ENCODE results near the gene SLC34A3.

SLC34A3 gene

DNA sequence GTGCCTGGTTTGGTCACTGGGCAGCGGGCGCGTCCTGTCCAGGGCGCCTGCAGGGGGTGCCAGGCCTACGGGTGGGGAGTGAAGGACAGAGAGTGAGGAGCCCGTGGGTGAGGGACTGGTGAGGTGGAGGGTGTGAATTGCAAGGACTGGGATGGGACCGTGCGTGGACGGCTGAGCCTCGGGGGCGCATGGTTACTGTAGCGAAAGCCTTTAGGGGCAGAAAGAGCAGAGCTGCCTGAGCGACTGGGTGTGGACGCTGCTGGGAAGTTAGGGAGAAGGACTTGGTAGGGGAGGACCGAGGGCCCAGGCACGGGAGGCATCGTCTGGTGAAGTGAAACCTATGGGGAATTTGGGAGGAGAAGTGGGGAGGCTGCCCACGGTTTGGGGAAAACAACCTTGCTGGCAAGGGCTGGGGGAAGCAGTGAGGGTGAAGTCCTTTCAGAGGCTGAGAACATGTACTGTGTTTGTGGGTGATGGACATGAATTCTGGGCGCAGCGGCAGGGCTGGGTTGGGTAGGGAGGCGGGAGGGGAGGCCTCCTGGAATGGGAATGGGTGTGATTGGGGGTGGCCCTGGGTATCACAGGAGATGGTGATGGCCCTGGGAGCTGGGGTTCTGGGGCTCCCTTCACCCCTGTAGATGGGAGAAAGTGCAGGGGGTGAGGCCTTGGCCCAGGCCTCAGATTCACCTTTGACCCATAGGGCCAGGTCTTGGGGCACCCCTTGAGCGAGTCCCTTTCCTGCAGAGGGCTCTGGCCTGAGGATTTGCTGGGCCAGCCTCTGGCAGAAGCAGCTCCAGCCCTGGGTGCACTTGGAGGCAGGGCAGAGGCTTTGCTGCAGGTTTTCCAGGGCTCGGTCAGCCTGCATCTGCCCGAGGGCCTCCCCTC, 45.1 kb downstream of the SLC34A3 start:
- no peak for DNase-seq (ENCODE audit: low read depth)

DNA sequence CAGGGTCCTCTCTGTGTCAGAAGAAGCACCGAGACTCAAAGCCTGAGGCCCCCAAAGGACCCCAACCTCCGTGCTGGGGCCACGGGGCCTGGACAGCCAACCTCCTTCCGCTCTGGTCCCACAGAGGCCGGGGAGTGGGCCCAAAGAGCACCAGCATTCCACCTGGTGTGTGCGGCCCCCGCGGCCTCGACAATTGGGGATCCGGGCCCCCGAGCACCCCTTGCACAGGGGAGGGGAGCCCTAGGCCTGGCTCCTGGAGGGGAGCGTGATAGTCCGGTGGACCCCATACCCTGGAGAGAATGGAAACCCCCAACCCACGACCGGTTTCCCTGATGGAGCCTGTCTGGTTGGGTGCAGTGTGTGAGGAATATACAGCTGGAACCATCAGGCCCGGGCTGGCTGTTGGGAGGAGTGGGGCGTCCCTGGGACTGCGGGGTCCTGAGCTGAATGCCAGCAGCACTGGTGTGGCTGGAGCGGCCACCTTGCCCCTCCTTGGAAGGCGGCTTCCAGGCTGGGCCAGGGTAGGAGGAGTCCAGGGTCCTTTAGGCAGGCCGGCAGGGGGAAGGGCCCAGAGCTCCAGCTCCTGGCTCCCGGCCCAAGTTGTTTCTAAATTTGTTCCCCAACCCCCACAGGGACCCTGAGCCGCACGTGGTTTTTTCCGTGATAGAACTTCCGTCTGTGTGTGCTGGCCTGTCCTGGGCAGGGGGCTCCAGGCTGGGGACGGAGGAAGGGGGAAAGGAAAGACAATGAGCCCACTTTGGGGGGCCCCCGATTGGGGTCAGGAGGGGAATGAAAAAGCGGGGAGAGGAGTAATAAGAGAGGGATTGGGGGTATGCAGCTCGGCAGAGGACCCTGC, 46.0 kb downstream of the SLC34A3 start:
- DNase-seq (ENCODE audit: low read depth), result no peak

DNA sequence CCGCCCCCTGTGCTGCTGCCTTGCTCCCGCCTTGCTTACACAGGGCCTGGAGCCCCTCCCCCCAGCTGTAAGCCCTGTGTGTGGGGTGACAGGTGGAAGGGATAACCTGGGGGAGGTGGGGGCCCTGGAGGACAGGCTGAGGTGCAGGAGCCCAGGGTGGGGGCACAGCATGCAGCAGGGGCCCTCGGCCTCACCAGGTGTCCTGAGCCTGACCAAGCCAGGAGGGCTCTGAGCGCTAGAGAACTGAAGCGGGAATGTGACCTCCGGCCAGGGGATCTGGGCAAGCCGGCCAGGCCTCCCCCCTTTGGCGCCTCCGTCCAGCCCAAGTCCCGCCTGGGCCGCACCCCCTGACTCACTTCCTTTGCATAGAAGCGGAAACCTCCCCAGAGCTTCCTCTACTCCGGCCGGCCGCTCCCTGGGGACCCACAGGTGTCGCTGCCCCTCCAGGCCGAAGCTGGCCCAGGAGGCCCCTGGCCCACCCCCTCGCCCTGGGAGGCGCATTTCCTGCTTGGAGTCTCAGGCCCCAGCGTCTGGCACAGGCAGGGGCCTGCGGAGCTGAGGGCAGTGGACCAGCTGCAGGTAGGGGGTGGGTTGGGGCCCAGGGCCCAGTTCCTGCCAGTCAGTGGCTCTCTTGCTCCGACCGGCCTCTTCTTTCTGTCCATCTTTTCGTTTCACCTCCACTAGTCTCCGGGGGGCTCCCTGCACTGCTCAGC, 46.8 kb downstream of the SLC34A3 start, which contains the start of gene TOR4A:
TSS of gene TOR4A (plus strand) at position 398 of the 713 bp plus-strand sequence. CDS start 964 bp downstream, outside the sequence.
- no peak for DNase-seq (ENCODE audit: low read depth)

DNA sequence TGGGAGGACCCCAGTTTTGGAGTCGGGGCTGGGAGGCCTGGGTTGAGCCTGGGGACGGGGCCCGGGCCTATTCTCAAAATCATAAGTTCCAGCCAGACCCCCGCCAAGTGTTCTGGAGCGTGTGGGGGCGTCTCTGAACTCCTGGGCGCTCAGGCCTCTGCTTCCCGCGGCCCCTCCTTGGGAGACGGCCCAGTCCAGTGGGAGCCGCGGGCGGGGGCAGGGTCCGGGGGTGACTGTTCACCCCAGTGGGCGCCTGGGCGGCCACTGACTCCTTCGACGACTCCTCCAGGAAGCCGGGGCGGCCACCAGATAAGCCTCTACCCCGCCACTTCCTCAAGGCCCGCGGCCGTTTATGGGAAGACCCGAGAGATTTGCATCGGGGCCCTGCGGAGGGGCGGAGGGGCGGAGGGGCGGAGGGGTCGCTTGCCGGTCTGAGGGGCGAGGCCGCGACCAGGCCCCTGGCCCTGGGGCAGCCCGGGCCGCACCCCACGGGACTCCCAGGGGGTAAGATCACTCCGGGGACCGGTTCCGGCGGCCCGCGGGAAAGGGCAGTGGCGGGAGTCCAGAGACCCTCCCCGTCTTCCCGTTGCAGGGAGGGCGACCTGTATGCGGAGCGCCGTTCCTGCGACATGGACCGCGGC, 47.5 kb downstream of the SLC34A3 start:
- no peak for DNase-seq (ENCODE audit: low read depth)

DNA sequence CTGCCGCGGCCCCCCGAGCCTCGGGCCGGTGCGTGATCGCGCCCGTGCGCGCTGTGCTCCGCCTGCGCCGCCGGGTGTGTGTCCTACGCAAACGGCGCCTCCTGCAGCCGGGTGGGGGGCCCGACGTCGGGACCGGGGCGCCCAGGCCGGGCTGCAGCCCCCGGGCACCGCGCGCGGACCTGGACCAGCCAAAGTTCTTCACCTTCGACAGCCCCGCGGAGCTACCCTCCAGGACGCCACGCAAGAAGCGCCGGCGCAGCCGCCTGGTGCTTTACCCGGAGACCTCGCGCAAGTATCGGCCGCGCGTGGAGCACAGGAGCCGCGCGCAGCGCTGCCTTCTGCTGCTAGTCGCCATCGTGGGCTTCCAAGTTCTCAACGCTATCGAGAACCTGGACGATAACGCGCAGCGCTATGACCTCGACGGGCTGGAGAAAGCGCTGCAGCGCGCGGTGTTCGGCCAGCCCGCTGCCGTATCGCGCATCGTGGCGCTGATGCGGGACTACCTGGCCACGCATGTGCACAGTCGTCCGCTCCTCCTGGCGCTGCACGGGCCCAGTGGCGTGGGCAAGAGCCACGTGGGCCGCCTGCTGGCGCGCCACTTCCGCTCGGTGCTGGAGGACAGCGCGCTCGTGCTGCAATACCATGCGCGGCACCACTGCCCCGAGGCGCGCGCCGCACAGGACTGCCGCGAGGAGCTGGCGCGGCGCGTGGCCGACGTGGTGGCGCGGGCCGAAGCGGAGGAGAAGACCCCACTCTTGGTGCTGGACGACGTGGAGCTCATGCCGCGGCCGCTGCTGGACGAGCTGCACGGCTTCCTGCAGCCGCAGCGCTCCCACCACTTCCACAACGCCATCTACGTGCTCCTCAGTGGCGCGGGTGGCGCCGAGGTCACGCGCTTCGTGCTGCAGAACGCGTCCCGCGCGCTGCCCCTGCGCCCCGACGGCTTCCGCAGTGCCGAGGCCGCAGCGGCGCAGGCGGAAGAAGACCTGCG, 48.3 kb downstream of the SLC34A3 start:
- DNase-seq (ENCODE audit: low read depth), result no peak

DNA sequence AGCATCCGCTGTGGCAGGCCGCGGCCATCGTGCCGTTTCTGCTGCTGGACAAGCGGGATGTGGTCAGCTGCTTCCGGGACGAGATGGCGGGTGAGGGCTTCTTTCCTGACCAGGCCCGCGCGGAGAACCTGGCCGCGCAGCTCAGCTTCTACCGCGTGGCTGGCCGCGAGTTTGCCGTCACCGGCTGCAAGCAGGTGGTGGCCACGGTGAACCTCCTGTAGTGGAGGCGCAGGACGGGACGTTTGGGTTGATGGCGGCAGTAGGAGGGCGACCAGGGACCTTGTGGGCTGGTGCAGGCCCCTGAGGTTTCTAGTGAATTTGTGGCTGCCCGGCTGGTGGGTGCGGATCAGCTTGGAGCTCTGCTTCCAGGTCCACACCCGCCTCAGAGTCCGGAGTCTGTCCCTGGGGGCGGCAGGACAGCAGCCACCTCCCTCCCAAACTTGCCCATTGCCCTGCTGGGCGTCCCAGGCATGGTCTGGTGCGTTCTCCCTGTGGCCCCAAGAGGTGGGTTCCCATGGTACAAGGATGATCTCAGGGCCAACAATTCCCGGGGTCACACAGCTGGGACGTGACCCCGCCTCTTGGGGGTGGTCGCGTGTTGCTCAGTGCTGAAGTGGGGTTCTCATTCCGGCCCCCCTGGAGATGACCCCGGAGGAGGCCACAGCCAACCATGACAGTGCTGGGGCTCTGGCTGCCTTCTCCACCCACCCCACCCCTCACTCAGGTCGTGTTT, 49.2 kb downstream of the SLC34A3 start:
- DNase-seq (ENCODE audit: low read depth), result no peak

DNA sequence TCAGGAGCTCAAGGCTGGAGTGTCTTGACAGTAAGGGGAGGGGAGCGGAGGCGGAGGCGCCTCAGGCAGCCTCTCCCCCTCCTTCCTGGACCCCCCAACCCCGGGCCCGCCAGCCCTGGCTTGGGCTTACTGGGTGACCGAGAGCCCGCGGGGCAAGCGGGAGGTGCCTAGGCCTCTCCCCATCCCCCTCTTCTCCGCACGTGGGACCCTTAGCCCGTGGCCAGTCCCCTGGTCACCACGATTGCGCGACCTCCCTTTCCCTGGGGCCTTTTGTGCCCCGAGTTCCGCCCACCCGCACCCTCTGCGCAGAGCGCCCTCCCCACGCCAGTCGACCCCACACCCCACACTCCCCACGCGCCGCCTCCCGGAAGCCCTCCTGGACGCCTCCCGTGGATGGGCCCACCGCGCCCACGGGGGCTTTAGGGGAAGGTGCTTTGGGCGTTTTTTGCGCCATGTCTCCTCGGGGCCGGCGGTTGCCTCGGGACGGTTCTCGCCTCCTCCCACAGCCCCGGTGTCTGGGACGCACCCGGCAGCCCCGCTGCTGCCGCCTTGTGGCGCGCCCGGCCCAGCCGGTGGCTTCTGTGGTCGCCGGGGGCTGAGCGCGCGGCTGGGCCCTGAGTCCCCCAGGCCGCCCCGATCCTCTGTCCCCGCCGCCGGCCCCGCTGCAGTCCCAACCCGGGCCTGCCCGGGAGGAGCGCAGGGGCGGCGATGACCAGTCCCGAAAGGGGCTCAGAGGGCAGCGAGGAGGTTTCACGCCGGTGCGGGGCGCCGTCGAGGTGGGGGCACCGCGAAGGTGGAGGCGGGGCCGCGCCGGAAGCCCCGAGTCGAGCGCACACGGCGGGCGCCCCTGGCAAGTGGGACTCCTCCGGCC, 50.0 kb downstream of the SLC34A3 start:
- no peak for DNase-seq (ENCODE audit: low read depth)

DNA sequence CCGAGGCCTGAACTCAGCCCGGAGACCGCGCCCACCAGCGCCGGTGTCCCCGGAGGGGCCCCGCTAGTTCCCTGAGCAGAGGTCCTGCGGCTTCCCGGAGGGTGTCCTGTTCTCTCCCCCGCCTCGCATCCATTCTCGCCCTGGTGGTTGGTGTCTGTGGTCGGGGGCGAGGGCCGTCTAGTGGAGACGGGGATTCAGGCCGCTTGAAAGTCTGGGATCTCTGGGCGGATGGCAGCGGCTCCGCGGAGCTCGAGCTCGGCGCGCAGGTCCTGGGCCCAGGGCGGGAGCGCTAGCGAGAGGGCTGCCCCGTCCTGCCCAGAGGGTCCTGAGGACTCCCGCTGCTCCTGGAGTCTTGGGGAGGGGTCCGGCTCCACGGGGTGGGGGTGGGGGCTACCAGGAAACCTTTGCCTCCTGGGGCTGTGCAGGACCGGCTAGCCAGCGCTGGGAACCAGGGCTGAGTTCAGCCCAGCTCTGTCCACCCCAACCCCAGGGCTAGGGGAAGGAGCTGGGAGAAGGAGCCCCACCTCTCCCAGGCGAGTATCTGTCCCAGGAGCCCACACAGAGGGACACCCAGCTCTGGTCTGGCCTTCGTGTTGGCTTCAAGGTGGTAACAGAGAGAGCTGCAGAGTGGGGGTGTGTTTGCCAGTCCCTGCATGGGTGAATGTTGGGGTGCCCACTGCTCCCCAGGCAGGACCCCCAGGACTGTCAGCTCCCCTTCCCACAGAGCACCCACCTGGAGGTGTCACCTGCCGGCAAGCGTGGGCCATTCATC, 50.8 kb downstream of the SLC34A3 start:
- DNase-seq (ENCODE audit: low read depth), result no peak
